HCT116 (cell line): ENCODE measurements around the gene MEOX1. TPM values are rescaled to one million over a fixed set of nuclear protein-coding genes. Genes with fewer than 3 reads are reported as not detected.

Source experiments
- ATAC-seq: fragments of 200-7000 bp; cut with Tn5 transposase; 2 replicates; pipeline ENCODE4 v1.9.1; 2020; ENCODE audit warnings: mild to moderate bottlenecking, moderate library complexity
- BruUV-seq: library from RNA; stranded (reverse); fragments of 400-500 nt; replicated peaks from 2 replicates; lab custom pipeline; 2021; lab: Mats Ljungman, UMichigan
- CTCF ChIA-PET: fragments of 300-600 bp; sonication (Branson Sonifier 250); formaldehyde crosslinking; loops from one replicate; lab custom pipeline; 2021; ENCODE audit warnings: antibody characterized with exemption; lab: Charles Lee
- POLR2A ChIA-PET: fragments of 300-600, 350-600 bp; sonication (Branson Sonifier 250); formaldehyde crosslinking; loops from one replicate; lab custom pipeline; 2021; ENCODE audit warnings: antibody characterized with exemption; lab: Charles Lee
- RAD21 ChIA-PET, 2 experiments: fragments of 300-600 bp; sonication (Branson Sonifier 250); formaldehyde crosslinking; loops; one replicate each; lab custom pipeline; 2023; ENCODE audit warnings: low total read pairs in 2 of 2; ENCODE audit not compliant: uncharacterized antibody in 2 of 2, unreplicated experiment in 2 of 2, low non-redundant PET in 1 of 2; lab: Charles Lee
- DNase-seq: peaks from one replicate; pipeline ENCODE4 v3.0.0-alpha.2; 2010; ENCODE audit warnings: low read depth, low spot score
- H2AFZ ChIP-seq: fragments of 200-600 bp; shearing (Covaris generic), sonication (generic); 2 replicates; pipeline ENCODE4 v1.6.1; 2017; ENCODE audit warnings: low read depth, mixed run types, mixed read lengths, antibody characterized with exemption, low read length; ENCODE audit not compliant: poor library complexity, severe bottlenecking
- H3K27ac ChIP-seq: 2 replicates; pipeline ENCODE4 v1.5.1; 2012; ENCODE audit warnings: low read depth, low read length
- H3K27me3 ChIP-seq: fragments of 200-600 bp; sonication (generic); 2 replicates; pipeline ENCODE4 v1.6.1; 2016; ENCODE audit warnings: mixed run types, low read length, mixed read lengths; ENCODE audit not compliant: insufficient read depth
- H3K36me3 ChIP-seq, 2 experiments: fragments of 200-500 bp in 1 of 2; fragments of 200-600 bp in 1 of 2; sonication (Bioruptor generic) in 1 of 2; sonication (generic) in 1 of 2; 2 replicates each; pipeline versions ENCODE4 v1.5.1 to v1.6.1; 2014 to 2016; ENCODE audit warnings: low read length in 2 of 2, inconsistent platforms in 1 of 2, mixed read lengths in 1 of 2, mixed run types in 1 of 2; ENCODE audit not compliant: insufficient read depth in 2 of 2, control insufficient read depth in 1 of 2
- H3K4me1 ChIP-seq, 2 experiments: fragments of 200-600 bp in 1 of 2; sonication (generic) in 1 of 2; 2 replicates each; pipeline versions ENCODE4 v1.5.1 to v1.6.1; 2012 to 2017; ENCODE audit warnings: low read length in 2 of 2, inconsistent platforms in 1 of 2, mild to moderate bottlenecking in 1 of 2, mixed read lengths in 1 of 2, mixed run types in 1 of 2, moderate library complexity in 1 of 2; ENCODE audit not compliant: insufficient read depth in 2 of 2, control insufficient read depth in 1 of 2
- H3K4me2 ChIP-seq: fragments of 200-600 bp; sonication (generic); 2 replicates; pipeline ENCODE4 v1.6.1; 2017; ENCODE audit warnings: mixed run types, low read length, mixed read lengths
- H3K4me3 ChIP-seq, 2 experiments: fragments of 200-600 bp in 1 of 2; sonication (generic) in 1 of 2; replicated peaks in 1 of 2; 2 replicates each; pipeline ENCODE4 v1.5.1; 2011 to 2016; ENCODE audit warnings: low read length in 2 of 2, control low read depth in 1 of 2, low read depth in 1 of 2, mild to moderate bottlenecking in 1 of 2, mixed read lengths in 1 of 2, mixed run types in 1 of 2
- H3K79me2 ChIP-seq: fragments of 200-600 bp; sonication (generic); 2 replicates; pipeline ENCODE4 v1.6.1; 2017; ENCODE audit warnings: mild to moderate bottlenecking, mixed run types, low read length, moderate library complexity, mixed read lengths; ENCODE audit not compliant: insufficient read depth
- H3K9ac ChIP-seq: fragments of 200-600 bp; sonication (generic); 2 replicates; pipeline ENCODE4 v1.6.1; 2016; ENCODE audit warnings: low read length, mixed read lengths
- H3K9me2 ChIP-seq: fragments of 200-600 bp; sonication (generic), shearing (Covaris generic); 2 replicates; pipeline ENCODE4 v1.6.1; 2017; ENCODE audit warnings: mixed run types, mild to moderate bottlenecking, moderate library complexity; ENCODE audit not compliant: insufficient read depth
- H3K9me3 ChIP-seq, 2 experiments: fragments of 200-500 bp in 1 of 2; fragments of 200-600 bp in 1 of 2; sonication (Bioruptor generic) in 1 of 2; sonication (generic) in 1 of 2; 2 replicates each; pipeline ENCODE4 v1.6.1; 2014 to 2017; ENCODE audit warnings: low read length in 2 of 2, mixed read lengths in 2 of 2, inconsistent platforms in 1 of 2, low read depth in 1 of 2, mild to moderate bottlenecking in 1 of 2, mixed run types in 1 of 2, moderate library complexity in 1 of 2; ENCODE audit not compliant: control insufficient read depth in 1 of 2, insufficient read depth in 1 of 2
- H4K20me1 ChIP-seq: fragments of 200-600 bp; sonication (generic), shearing (Covaris generic); 2 replicates; pipeline ENCODE4 v1.6.1; 2017; ENCODE audit warnings: mixed run types, mild to moderate bottlenecking, moderate library complexity; ENCODE audit not compliant: insufficient read depth
- CBX3 ChIP-seq: IDR thresholded peaks from 2 replicates; pipeline ENCODE4 v1.6.1; 2012; ENCODE audit warnings: low read depth
- CEBPB ChIP-seq: IDR thresholded peaks from 2 replicates; pipeline ENCODE4 v1.6.1; 2012; ENCODE audit warnings: low read depth
- EGR1 ChIP-seq: IDR thresholded peaks from 2 replicates; pipeline ENCODE4 v1.6.1; 2012; ENCODE audit warnings: low read depth
- ELF1 ChIP-seq: IDR thresholded peaks from 2 replicates; pipeline ENCODE4 v1.6.1; 2012; ENCODE audit warnings: low read depth, borderline replicate concordance
- EZH2 ChIP-seq: fragments of 200-600 bp; sonication (generic); IDR thresholded peaks from 2 replicates; pipeline ENCODE4 v1.6.1; 2017; ENCODE audit warnings: antibody characterized with exemption, mixed run types
- EZH2phosphoT487 ChIP-seq: fragments of 200-600 bp; IDR thresholded peaks from 2 replicates; pipeline ENCODE4 v1.6.1; 2018; ENCODE audit warnings: antibody characterized with exemption, borderline replicate concordance
- FOSL1 ChIP-seq: IDR thresholded peaks from 2 replicates; pipeline ENCODE4 v1.6.1; 2012; ENCODE audit warnings: low read depth
- JUND ChIP-seq: IDR thresholded peaks from 2 replicates; pipeline ENCODE4 v1.6.1; 2012
- POLR2AphosphoS5 ChIP-seq: IDR thresholded peaks from 2 replicates; pipeline ENCODE4 v1.6.1; 2011; ENCODE audit warnings: mild to moderate bottlenecking, low read depth, low read length, moderate library complexity
- RAD21 ChIP-seq: IDR thresholded peaks from 2 replicates; pipeline ENCODE4 v1.6.1; 2012; ENCODE audit warnings: low read depth, mild to moderate bottlenecking
- SP1 ChIP-seq: IDR thresholded peaks from 2 replicates; pipeline ENCODE4 v1.6.1; 2012; ENCODE audit warnings: low read depth
- TCF7L2 ChIP-seq: IDR thresholded peaks from 2 replicates; pipeline ENCODE4 v1.7.0; 2011; ENCODE audit warnings: borderline replicate concordance, inconsistent platforms; ENCODE audit not compliant: insufficient read depth, insufficient read length; ENCODE audit errors: extremely low read depth
- YY1 ChIP-seq: IDR thresholded peaks from 2 replicates; pipeline ENCODE4 v1.6.1; 2011; ENCODE audit warnings: low read length, low read depth, moderate library complexity, mild to moderate bottlenecking; ENCODE audit not compliant: insufficient replicate concordance; ENCODE audit errors: extremely low read depth
- ZFX ChIP-seq: fragments of 450-650 bp; IDR thresholded peaks from 2 replicates; pipeline ENCODE4 v1.6.1; 2017
- ZNF274 ChIP-seq: fragments of 200-500 bp; sonication (Bioruptor generic); IDR thresholded peaks from 2 replicates; pipeline ENCODE4 v1.6.1; 2014; ENCODE audit warnings: mild to moderate bottlenecking, low read depth, low read length, inconsistent platforms
- intact Hi-C: fragments of 100-400 bp; cut with micrococcal nuclease; formaldehyde crosslinking; loops from 2 replicates; pipeline ENCODE4 v1.10.0; 2022
- total RNA-seq: library from RNA; stranded (reverse); gene quantifications from one replicate; pipeline ENCODE4 v1.2.1, GENCODE V29; 2021; ENCODE audit not compliant: unreplicated experiment
- TF ChIP-seq, protein P1 (sequence below): IDR thresholded peaks from 2 replicates; pipeline ENCODE4 v1.6.1; 2012; ENCODE audit warnings: low read depth
- TF ChIP-seq, protein P2 (sequence below): IDR thresholded peaks from 2 replicates; pipeline ENCODE4 v1.6.1; 2012
- TF ChIP-seq, protein P3 (sequence below), 3 experiments: fragments of 200-600 bp in 1 of 3; sonication (generic) in 1 of 3; IDR thresholded peaks in 2 of 3; conservative IDR thresholded peaks in 1 of 3; 2 replicates each; pipeline ENCODE4 v1.5.1; 2012 to 2017; ENCODE audit warnings: low read depth in 2 of 3, low read length in 2 of 3, antibody characterized with exemption in 1 of 3, borderline replicate concordance in 1 of 3, control low read depth in 1 of 3, mild to moderate bottlenecking in 1 of 3, mixed read lengths in 1 of 3, mixed run types in 1 of 3, moderate library complexity in 1 of 3; ENCODE audit not compliant: insufficient read depth in 1 of 3
- TF ChIP-seq, protein P4 (sequence below): IDR thresholded peaks from 2 replicates; pipeline ENCODE4 v1.6.1; 2012
- TF ChIP-seq, protein P5 (sequence below): IDR thresholded peaks from 2 replicates; pipeline ENCODE4 v1.6.1; 2011; ENCODE audit warnings: mild to moderate bottlenecking, low read length, moderate library complexity; ENCODE audit not compliant: insufficient replicate concordance; ENCODE audit errors: extremely low read depth

The MEOX1 gene
- total RNA-seq, 1 experiment from 2014 or later, result not detected

DNA sequence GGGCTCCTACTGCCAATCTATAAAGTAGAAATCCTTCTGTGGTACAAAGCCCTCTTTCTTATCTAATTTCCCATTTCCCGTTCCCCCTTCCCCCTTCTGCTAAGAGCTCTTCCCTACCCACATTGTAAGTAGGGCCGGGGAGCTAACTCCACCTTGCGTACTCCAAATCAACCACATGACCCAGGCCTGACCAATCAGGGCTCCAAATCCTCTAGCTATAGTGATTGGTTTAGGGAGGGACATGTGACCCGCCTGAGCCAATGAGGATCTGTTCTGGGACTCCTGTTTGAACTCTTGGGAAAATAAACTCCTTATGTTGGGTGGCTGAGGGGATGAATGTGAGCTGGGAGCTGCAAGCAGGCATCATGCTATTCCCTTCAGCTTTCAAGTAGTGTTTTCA is 40.9 kb upstream of the MEOX1 start:
- H4K20me1 ChIP-seq, result no peaks in the 10 kb centered on the region
- intact Hi-C loops, result loop anchor here (2.0 kb wide), 1 partner anchor 16 kb away; no protein-coding TSS in a partner anchor
- TF ChIP-seq, protein P1, sequence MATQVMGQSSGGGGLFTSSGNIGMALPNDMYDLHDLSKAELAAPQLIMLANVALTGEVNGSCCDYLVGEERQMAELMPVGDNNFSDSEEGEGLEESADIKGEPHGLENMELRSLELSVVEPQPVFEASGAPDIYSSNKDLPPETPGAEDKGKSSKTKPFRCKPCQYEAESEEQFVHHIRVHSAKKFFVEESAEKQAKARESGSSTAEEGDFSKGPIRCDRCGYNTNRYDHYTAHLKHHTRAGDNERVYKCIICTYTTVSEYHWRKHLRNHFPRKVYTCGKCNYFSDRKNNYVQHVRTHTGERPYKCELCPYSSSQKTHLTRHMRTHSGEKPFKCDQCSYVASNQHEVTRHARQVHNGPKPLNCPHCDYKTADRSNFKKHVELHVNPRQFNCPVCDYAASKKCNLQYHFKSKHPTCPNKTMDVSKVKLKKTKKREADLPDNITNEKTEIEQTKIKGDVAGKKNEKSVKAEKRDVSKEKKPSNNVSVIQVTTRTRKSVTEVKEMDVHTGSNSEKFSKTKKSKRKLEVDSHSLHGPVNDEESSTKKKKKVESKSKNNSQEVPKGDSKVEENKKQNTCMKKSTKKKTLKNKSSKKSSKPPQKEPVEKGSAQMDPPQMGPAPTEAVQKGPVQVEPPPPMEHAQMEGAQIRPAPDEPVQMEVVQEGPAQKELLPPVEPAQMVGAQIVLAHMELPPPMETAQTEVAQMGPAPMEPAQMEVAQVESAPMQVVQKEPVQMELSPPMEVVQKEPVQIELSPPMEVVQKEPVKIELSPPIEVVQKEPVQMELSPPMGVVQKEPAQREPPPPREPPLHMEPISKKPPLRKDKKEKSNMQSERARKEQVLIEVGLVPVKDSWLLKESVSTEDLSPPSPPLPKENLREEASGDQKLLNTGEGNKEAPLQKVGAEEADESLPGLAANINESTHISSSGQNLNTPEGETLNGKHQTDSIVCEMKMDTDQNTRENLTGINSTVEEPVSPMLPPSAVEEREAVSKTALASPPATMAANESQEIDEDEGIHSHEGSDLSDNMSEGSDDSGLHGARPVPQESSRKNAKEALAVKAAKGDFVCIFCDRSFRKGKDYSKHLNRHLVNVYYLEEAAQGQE, result no peak
- TF ChIP-seq CBX3 (no peak), ZNF274 (no peak), TCF7L2 (no peak), POLR2AphosphoS5 (no peak), ELF1 (no peak), YY1 (no peak), RAD21 (no peak), EGR1 (no peak), SP1 (no peak), ZFX (no peak), FOSL1 (no peak), JUND (no peak), EZH2 (no peak), CEBPB (no peak), EZH2phosphoT487 (no peak)
- TF ChIP-seq, protein P2, sequence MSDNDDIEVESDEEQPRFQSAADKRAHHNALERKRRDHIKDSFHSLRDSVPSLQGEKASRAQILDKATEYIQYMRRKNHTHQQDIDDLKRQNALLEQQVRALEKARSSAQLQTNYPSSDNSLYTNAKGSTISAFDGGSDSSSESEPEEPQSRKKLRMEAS, result no peak
- TF ChIP-seq, protein P3, sequence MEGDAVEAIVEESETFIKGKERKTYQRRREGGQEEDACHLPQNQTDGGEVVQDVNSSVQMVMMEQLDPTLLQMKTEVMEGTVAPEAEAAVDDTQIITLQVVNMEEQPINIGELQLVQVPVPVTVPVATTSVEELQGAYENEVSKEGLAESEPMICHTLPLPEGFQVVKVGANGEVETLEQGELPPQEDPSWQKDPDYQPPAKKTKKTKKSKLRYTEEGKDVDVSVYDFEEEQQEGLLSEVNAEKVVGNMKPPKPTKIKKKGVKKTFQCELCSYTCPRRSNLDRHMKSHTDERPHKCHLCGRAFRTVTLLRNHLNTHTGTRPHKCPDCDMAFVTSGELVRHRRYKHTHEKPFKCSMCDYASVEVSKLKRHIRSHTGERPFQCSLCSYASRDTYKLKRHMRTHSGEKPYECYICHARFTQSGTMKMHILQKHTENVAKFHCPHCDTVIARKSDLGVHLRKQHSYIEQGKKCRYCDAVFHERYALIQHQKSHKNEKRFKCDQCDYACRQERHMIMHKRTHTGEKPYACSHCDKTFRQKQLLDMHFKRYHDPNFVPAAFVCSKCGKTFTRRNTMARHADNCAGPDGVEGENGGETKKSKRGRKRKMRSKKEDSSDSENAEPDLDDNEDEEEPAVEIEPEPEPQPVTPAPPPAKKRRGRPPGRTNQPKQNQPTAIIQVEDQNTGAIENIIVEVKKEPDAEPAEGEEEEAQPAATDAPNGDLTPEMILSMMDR (IDR thresholded peaks at IDR 0.05 in 2 of 3, conservative IDR thresholded peaks at IDR 0.05 in 1 of 3; ENCODE audit: borderline replicate concordance in 1 of 3, insufficient read depth in 1 of 3, low read depth in 2 of 3, low read length in 2 of 3), result no peak
- TF ChIP-seq, protein P4, sequence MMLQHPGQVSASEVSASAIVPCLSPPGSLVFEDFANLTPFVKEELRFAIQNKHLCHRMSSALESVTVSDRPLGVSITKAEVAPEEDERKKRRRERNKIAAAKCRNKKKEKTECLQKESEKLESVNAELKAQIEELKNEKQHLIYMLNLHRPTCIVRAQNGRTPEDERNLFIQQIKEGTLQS, result no peak
- TF ChIP-seq, protein P5, sequence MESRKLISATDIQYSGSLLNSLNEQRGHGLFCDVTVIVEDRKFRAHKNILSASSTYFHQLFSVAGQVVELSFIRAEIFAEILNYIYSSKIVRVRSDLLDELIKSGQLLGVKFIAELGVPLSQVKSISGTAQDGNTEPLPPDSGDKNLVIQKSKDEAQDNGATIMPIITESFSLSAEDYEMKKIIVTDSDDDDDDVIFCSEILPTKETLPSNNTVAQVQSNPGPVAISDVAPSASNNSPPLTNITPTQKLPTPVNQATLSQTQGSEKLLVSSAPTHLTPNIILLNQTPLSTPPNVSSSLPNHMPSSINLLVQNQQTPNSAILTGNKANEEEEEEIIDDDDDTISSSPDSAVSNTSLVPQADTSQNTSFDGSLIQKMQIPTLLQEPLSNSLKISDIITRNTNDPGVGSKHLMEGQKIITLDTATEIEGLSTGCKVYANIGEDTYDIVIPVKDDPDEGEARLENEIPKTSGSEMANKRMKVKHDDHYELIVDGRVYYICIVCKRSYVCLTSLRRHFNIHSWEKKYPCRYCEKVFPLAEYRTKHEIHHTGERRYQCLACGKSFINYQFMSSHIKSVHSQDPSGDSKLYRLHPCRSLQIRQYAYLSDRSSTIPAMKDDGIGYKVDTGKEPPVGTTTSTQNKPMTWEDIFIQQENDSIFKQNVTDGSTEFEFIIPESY, result no peak
- no peaks in the 10 kb centered on the region for H3K36me3 ChIP-seq
- peak; percentile 86 for ATAC-seq
- no TSS peak for BruUV-seq
- ChIA-PET CTCF (interaction anchor here (1.0 kb wide), 1 partner anchor 9 kb away, joined by 3 read pairs; no protein-coding TSS in a partner anchor), RAD21 (no interaction called here), POLR2A (no interaction called here)
- no peaks in the 10 kb centered on the region for H3K9me3 ChIP-seq
- no peak overlapping the region for H2AFZ ChIP-seq
- H3K27me3 ChIP-seq, result no peaks in the 10 kb centered on the region
- H3K4me2 ChIP-seq, result no peak overlapping the region
- no peaks in the 10 kb centered on the region for H3K79me2 ChIP-seq
- no peak overlapping the region for H3K4me3 ChIP-seq
- H3K4me1 ChIP-seq, result peaks cover 11 to 19% of the 10 kb centered on the region in 2 experiments
- no peak for DNase-seq
- H3K27ac ChIP-seq, result no peak overlapping the region
- no peaks in the 10 kb centered on the region for H3K9me2 ChIP-seq
- no peak overlapping the region for H3K9ac ChIP-seq
